Lower lobe of right lung (tissue), 2 donors: ENCODE measurements around the gene SYNE3. TPM values are rescaled to one million over a fixed set of nuclear protein-coding genes. Genes with fewer than 3 reads are reported as not detected.

Experiments used
- ATAC-seq, 2 donors: fragments of 200-7000 bp; cut with Tn5 transposase; one replicate each; pipeline ENCODE4 v1.9.1; 2020 to 2022; ENCODE audit warnings: mild to moderate bottlenecking in 2 of 2, moderate library complexity in 2 of 2
- DNase-seq: peaks from one replicate; pipeline ENCODE4 v3.0.0-alpha.2; 2020
- H3K27ac ChIP-seq: fragments of 200-600 bp; one replicate; pipeline ENCODE4 v1.8.0; 2022
- H3K27me3 ChIP-seq: fragments of 200-600 bp; one replicate; pipeline ENCODE4 v1.8.0; 2022; ENCODE audit warnings: low read depth
- H3K36me3 ChIP-seq: fragments of 200-600 bp; one replicate; pipeline ENCODE4 v1.8.0; 2022; ENCODE audit warnings: mild to moderate bottlenecking
- H3K4me1 ChIP-seq: fragments of 200-600 bp; one replicate; pipeline ENCODE4 v1.8.0; 2022
- H3K4me3 ChIP-seq: fragments of 200-600 bp; one replicate; pipeline ENCODE4 v1.8.0; 2022; ENCODE audit warnings: mild to moderate bottlenecking
- H3K9me3 ChIP-seq: fragments of 200-600 bp; one replicate; pipeline ENCODE4 v1.8.0; 2022
- CTCF ChIP-seq: fragments of 200-600 bp; IDR thresholded peaks from one replicate; pipeline ENCODE4 v1.8.0; 2022; ENCODE audit warnings: antibody characterized with exemption, mild to moderate bottlenecking
- intact Hi-C: fragments of 100-400 bp; cut with DNase I; formaldehyde crosslinking; loops from one replicate; pipeline ENCODE4 v1.11.0; 2022
- total RNA-seq: library from RNA; stranded (reverse); fragmentation: NEBNext Ultra II Directional; extraction: Animal tissue kit (Norgen Biotek cat#: 25700); gene quantifications from one replicate; pipeline ENCODE4 v1.2.1, GENCODE V29; 2021
- donor health status: DM: no; HTN: yes; CAD: no; lungs with severe emphysema.

The SYNE3 gene
- total RNA-seq, 1 donor from 2014 or later = 22.4 TPM

- Histone ChIP-seq H3K4me1 (no peaks in the 10 kb centered on the region), H3K9me3 (no peaks in the 10 kb centered on the region), H3K27me3 (no peaks in the 10 kb centered on the region), H3K4me3 (no peak overlapping the region), H3K36me3 (no peaks in the 10 kb centered on the region), H3K27ac (no peak overlapping the region)
- intact Hi-C loops = no loop called here
- TF ChIP-seq CTCF = no peak
- DNase-seq = no peak
- ATAC-seq = no peak
Measured at GRCh38 chr14:95557832-95558231, 41.4 kb upstream of the SYNE3 start.

GRCh38 chr14:95557291-95557690 lies 40.8 kb upstream of the SYNE3 start:
- H3K4me3 ChIP-seq = no peak overlapping the region
- TF ChIP-seq CTCF = no peak
- no peak overlapping the region for H3K27ac ChIP-seq
- no peaks in the 10 kb centered on the region for H3K36me3 ChIP-seq
- DNase-seq = no peak
- intact Hi-C loops = no loop called here
- no peak for ATAC-seq
- no peaks in the 10 kb centered on the region for H3K4me1 ChIP-seq
- no peaks in the 10 kb centered on the region for H3K9me3 ChIP-seq
- no peaks in the 10 kb centered on the region for H3K27me3 ChIP-seq

DNA sequence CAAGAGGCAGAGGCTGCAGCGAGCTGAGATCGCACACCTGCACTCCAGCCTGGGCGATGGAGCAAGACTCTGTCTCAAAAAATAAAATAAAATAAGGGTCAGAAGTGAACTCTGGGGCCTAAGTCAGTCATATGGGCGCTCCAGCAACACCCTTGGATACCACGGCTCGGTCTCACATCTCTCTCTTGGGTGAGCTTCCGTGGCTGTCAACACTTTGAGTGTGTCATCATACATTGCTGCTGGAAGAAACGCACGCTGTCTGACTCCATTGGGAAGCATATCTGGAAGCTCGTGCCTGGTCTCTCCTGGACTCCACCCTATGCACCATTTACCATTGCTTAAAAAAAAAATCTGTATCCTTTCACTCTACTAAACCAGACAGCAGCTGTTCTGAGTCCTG lies 38.6 kb upstream of the SYNE3 start:
- no peaks in the 10 kb centered on the region for H3K4me1 ChIP-seq
- intact Hi-C loops = no loop called here
- DNase-seq = no peak

DNA sequence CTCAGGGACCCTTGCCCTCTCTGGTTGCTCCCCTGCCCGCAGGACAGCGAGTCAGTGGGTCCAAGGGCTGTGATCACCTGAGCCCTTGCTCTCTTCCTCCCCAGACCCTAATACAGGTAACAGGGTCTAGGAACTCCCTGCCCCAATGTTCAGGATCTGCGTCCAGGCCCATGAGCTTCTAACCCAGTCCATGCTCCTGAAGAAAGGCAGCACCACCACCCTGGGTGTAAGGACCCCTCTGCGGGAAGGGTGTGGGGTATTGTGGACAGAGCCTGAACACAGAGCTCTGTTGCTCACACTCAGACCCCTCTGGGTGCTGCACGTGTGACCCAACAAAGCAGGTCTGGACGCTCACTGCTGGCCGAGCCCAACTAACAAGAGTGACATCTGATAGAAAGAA lies 36.7 kb upstream of the SYNE3 start:
- no peak for ATAC-seq
- intact Hi-C loops = no loop called here
- no peak for TF ChIP-seq CTCF
- Histone ChIP-seq H3K36me3 (no peaks in the 10 kb centered on the region), H3K27ac (no peak overlapping the region), H3K27me3 (no peaks in the 10 kb centered on the region), H3K4me3 (no peak overlapping the region), H3K4me1 (no peaks in the 10 kb centered on the region), H3K9me3 (no peaks in the 10 kb centered on the region)
- DNase-seq = no peak

More for the DNA sequence above, 38.6 kb upstream of the SYNE3 start:
- Histone ChIP-seq H3K27me3 (no peaks in the 10 kb centered on the region), H3K36me3 (no peaks in the 10 kb centered on the region), H3K27ac (no peak overlapping the region), H3K9me3 (no peaks in the 10 kb centered on the region), H3K4me3 (no peak overlapping the region)
- ATAC-seq = no peak
- no peak for TF ChIP-seq CTCF

DNA sequence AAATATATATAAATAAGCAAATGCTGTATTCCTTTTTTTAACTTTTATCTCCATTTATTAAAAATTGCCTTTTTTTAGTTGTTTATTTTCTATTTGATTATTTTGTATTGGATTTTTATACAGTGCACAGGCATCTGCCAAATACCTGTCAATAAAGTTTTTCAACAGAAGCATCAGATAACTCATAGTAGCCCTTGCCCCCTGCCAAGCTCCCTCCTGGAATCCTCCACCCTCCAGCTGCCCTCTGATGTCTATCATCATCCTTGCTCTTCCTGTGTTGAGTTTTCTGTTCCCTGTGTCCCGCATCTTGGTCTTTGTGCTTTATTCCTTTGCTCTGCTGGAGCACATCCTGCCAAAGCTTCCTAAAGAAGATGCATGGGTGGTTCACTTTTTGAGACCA lies 35.0 kb upstream of the SYNE3 start:
- Histone ChIP-seq H3K9me3 (no peaks in the 10 kb centered on the region), H3K36me3 (no peaks in the 10 kb centered on the region), H3K27me3 (no peaks in the 10 kb centered on the region), H3K4me1 (no peaks in the 10 kb centered on the region), H3K4me3 (no peak overlapping the region), H3K27ac (no peak overlapping the region)
- intact Hi-C loops = no loop called here
- DNase-seq (no peak), ATAC-seq (no peak)
- TF ChIP-seq CTCF = no peak
